Mesenchymal stem cell (in vitro differentiated cells and primary cell): ENCODE results near the gene ZHX3.

ENCODE experiments used
- DNase-seq: peaks from one replicate; pipeline ENCODE4 v3.0.0-alpha.2; 2013
- H2AFZ ChIP-seq: one replicate; pipeline ENCODE4 v1.6.1; 2013; ENCODE audit warnings: low read depth, mild to moderate bottlenecking, control low read depth, inconsistent platforms, low read length, moderate library complexity
- H2AK5ac ChIP-seq: 2 replicates; pipeline ENCODE4 v1.6.1; 2013; ENCODE audit warnings: low read length, moderate library complexity, mild to moderate bottlenecking, inconsistent platforms; ENCODE audit not compliant: severe bottlenecking
- H2BK120ac ChIP-seq: one replicate; pipeline ENCODE4 v1.6.1; 2013; ENCODE audit warnings: low read depth, mild to moderate bottlenecking, inconsistent platforms, low read length, moderate library complexity
- H2BK12ac ChIP-seq, 2 experiments: one replicate each; pipeline ENCODE4 v1.6.1; 2013; ENCODE audit warnings: inconsistent platforms in 2 of 2, low read length in 2 of 2, mild to moderate bottlenecking in 2 of 2, moderate library complexity in 2 of 2, control low read depth in 1 of 2
- H2BK15ac ChIP-seq: one replicate; pipeline ENCODE4 v1.6.1; 2013; ENCODE audit warnings: mild to moderate bottlenecking, low read depth, inconsistent platforms; ENCODE audit not compliant: poor library complexity, severe bottlenecking
- H2BK5ac ChIP-seq: 2 replicates; pipeline ENCODE4 v1.6.1; 2013; ENCODE audit warnings: low read depth, mild to moderate bottlenecking, low read length, control low read depth, inconsistent platforms; ENCODE audit not compliant: poor library complexity, severe bottlenecking
- H3K14ac ChIP-seq, 2 experiments: one replicate each; pipeline ENCODE4 v1.6.1; 2013; ENCODE audit warnings: inconsistent platforms in 2 of 2, low read length in 2 of 2, control low read depth in 1 of 2, mild to moderate bottlenecking in 1 of 2, moderate library complexity in 1 of 2
- H3K18ac ChIP-seq, 2 experiments: one replicate each; pipeline ENCODE4 v1.6.1; 2013; ENCODE audit warnings: inconsistent platforms in 2 of 2, low read length in 2 of 2, control low read depth in 1 of 2, low read depth in 1 of 2, mild to moderate bottlenecking in 1 of 2
- H3K23ac ChIP-seq, 2 experiments: one replicate each; pipeline ENCODE4 v1.6.1; 2013; ENCODE audit warnings: inconsistent platforms in 2 of 2, low read length in 2 of 2, mild to moderate bottlenecking in 2 of 2, moderate library complexity in 2 of 2, control low read depth in 1 of 2
- H3K27ac ChIP-seq: 2 replicates; pipeline ENCODE4 v1.5.1; 2013; ENCODE audit warnings: mild to moderate bottlenecking, moderate library complexity, low read length, control low read depth, inconsistent platforms; ENCODE audit not compliant: poor library complexity, severe bottlenecking
- H3K27me3 ChIP-seq, 2 experiments: 2 replicates each; pipeline versions ENCODE4 v1.6.1 to v1.7.0; 2013; ENCODE audit warnings: low read length in 2 of 2, mild to moderate bottlenecking in 2 of 2, moderate library complexity in 2 of 2, control low read depth in 1 of 2, inconsistent platforms in 1 of 2; ENCODE audit not compliant: control insufficient read depth in 1 of 2, insufficient read depth in 1 of 2
- H3K36me3 ChIP-seq, 2 experiments: 2 replicates each; pipeline versions ENCODE4 v1.6.1 to v1.7.0; 2013; ENCODE audit warnings: low read length in 2 of 2, control low read depth in 1 of 2, inconsistent platforms in 1 of 2, low read depth in 1 of 2, mild to moderate bottlenecking in 1 of 2; ENCODE audit not compliant: insufficient read depth in 2 of 2, control insufficient read depth in 1 of 2
- H3K4ac ChIP-seq, 2 experiments: one replicate each; pipeline ENCODE4 v1.6.1; 2013; ENCODE audit warnings: inconsistent platforms in 2 of 2, low read length in 2 of 2, mild to moderate bottlenecking in 2 of 2, moderate library complexity in 2 of 2, control low read depth in 1 of 2, low read depth in 1 of 2
- H3K4me1 ChIP-seq: 2 replicates; pipeline ENCODE4 v1.6.1; 2013; ENCODE audit warnings: low read depth, low read length, control low read depth; ENCODE audit not compliant: control insufficient read depth, insufficient read depth
- H3K4me2 ChIP-seq: 2 replicates; pipeline ENCODE4 v1.6.1; 2013; ENCODE audit warnings: low read length, mild to moderate bottlenecking, inconsistent platforms; ENCODE audit not compliant: poor library complexity, severe bottlenecking
- H3K4me3 ChIP-seq, 2 experiments: 2 replicates each; pipeline versions ENCODE4 v1.5.1 to v1.7.0; 2013; ENCODE audit warnings: low read length in 2 of 2, mild to moderate bottlenecking in 2 of 2, control low read depth in 1 of 2, low read depth in 1 of 2; ENCODE audit not compliant: insufficient read depth in 1 of 2
- H3K79me1 ChIP-seq: replicated peaks from 2 replicates; pipeline ENCODE4 v1.6.1; 2013; ENCODE audit warnings: mild to moderate bottlenecking, control low read depth, low read length, inconsistent platforms; ENCODE audit not compliant: poor library complexity, severe bottlenecking
- H3K9ac ChIP-seq: 2 replicates; pipeline ENCODE4 v1.7.0; 2013; ENCODE audit warnings: mild to moderate bottlenecking, low read length, moderate library complexity
- H3K9me3 ChIP-seq: 2 replicates; pipeline ENCODE4 v1.7.0; 2013; ENCODE audit warnings: mild to moderate bottlenecking, low read length; ENCODE audit not compliant: control insufficient read depth
- H4K8ac ChIP-seq: one replicate; pipeline ENCODE4 v1.6.1; 2013; ENCODE audit warnings: inconsistent platforms, mild to moderate bottlenecking, low read length, moderate library complexity
- H4K91ac ChIP-seq: one replicate; pipeline ENCODE4 v1.6.1; 2013; ENCODE audit warnings: mild to moderate bottlenecking, low read length, inconsistent platforms
- WGBS: methylation state at CpG from one replicate; pipeline ENCODE4 v1.1.7; 2013; ENCODE audit warnings: mixed read lengths; 5-methylcytosine and 5-hydroxymethylcytosine counted together

The ZHX3 gene

GRCh38 chr20:41248368-41249024 lies 69.0 kb downstream of the ZHX3 start:
- H3K4me1 ChIP-seq = peaks cover 13% of the 10 kb centered on the region
- no peak overlapping the region for H4K8ac ChIP-seq
- H3K9ac ChIP-seq = peak overlapping the region; percentile 85
- no peak overlapping the region for H3K14ac ChIP-seq
- H3K27me3 ChIP-seq = no peaks in the 10 kb centered on the region
- no peak overlapping the region for H2BK5ac ChIP-seq
- peak; percentile 73 for DNase-seq
- H2AFZ ChIP-seq = no peak overlapping the region
- peak overlapping the region in 1 of 2 experiments; percentile 59 for H3K4me3 ChIP-seq
- peak overlapping the region; percentile 31 for H3K27ac ChIP-seq
- H2AK5ac ChIP-seq = no peak overlapping the region
- peaks cover 25% of the 10 kb centered on the region for H3K79me1 ChIP-seq
- no peak overlapping the region for H4K91ac ChIP-seq
- H2BK15ac ChIP-seq = no peak overlapping the region
- 0% methylated on average over 3 of the region's 4 CpGs for WGBS
- H2BK120ac ChIP-seq = no peak overlapping the region
- no peaks in the 10 kb centered on the region for H3K9me3 ChIP-seq
- peak overlapping the region; percentile 8 for H3K4me2 ChIP-seq
- H3K18ac ChIP-seq = peak overlapping the region in 1 of 2 experiments; percentile 82
- H2BK12ac ChIP-seq = no peak overlapping the region
- peaks cover 0 to 7% of the 10 kb centered on the region in 2 experiments for H3K36me3 ChIP-seq
- no peak overlapping the region for H3K4ac ChIP-seq
- no peak overlapping the region for H3K23ac ChIP-seq

GRCh38 chr20:41247523-41248367 lies 69.8 kb downstream of the ZHX3 start:
- peak overlapping the region; percentile 85 for H3K9ac ChIP-seq
- peaks cover 27% of the 10 kb centered on the region for H3K79me1 ChIP-seq

GRCh38 chr20:41245086-41245707 lies 72.3 kb downstream of the ZHX3 start:
- peak; percentile 35 for DNase-seq
- H3K18ac ChIP-seq = no peak overlapping the region
- H2BK5ac ChIP-seq = no peak overlapping the region
- peaks cover 0 to 6% of the 10 kb centered on the region in 2 experiments for H3K36me3 ChIP-seq
- WGBS = 28% methylated on average over 2 of the region's 2 CpGs
- H3K14ac ChIP-seq = no peak overlapping the region
- peak overlapping the region; percentile 73 for H2BK15ac ChIP-seq
- peak overlapping the region; percentile 20 for H3K9ac ChIP-seq
- no peak overlapping the region for H2BK12ac ChIP-seq
- no peak overlapping the region for H3K27ac ChIP-seq
- no peaks in the 10 kb centered on the region for H3K27me3 ChIP-seq
- no peak overlapping the region for H3K4ac ChIP-seq
- no peak overlapping the region for H2BK120ac ChIP-seq
- peaks cover 13% of the 10 kb centered on the region for H3K4me1 ChIP-seq
- no peak overlapping the region for H4K8ac ChIP-seq
- H3K79me1 ChIP-seq = peaks cover 27% of the 10 kb centered on the region
- no peaks in the 10 kb centered on the region for H3K9me3 ChIP-seq
- no peak overlapping the region for H2AFZ ChIP-seq
- H3K4me3 ChIP-seq = no peak overlapping the region
- no peak overlapping the region for H2AK5ac ChIP-seq
- H3K23ac ChIP-seq = no peak overlapping the region
- no peak overlapping the region for H3K4me2 ChIP-seq
- H4K91ac ChIP-seq = no peak overlapping the region

More at GRCh38 chr20:41247523-41248367, 69.8 kb downstream of the ZHX3 start:
- Histone ChIP-seq H3K4ac (peak overlapping the region; percentile 29 to 81), H3K23ac (no peak overlapping the region), H3K27me3 (no peaks in the 10 kb centered on the region), H3K9me3 (no peaks in the 10 kb centered on the region), H3K18ac (peak overlapping the region; percentile 59 to 82), H3K36me3 (peaks cover 0 to 7% of the 10 kb centered on the region in 2 experiments), H4K91ac (peak overlapping the region; percentile 96), H2AFZ (no peak overlapping the region), H2BK12ac (peak overlapping the region; percentile 79 to 84), H3K4me3 (peak overlapping the region in 1 of 2 experiments; percentile 59), H2BK5ac (no peak overlapping the region), H3K4me1 (peaks cover 13% of the 10 kb centered on the region), H3K27ac (peak overlapping the region; percentile 31), H2BK120ac (peak overlapping the region; percentile 74), H3K14ac (peak overlapping the region in 1 of 2 experiments; percentile 46), H2AK5ac (peak overlapping the region; percentile 49), H3K4me2 (no peak overlapping the region), H2BK15ac (peak overlapping the region; percentile 70), H4K8ac (peak overlapping the region; percentile 79)
- WGBS = 56% methylated on average over 7 of the region's 7 CpGs
- no peak for DNase-seq

- no peak overlapping the region for H3K27ac ChIP-seq
- H2BK5ac ChIP-seq = no peak overlapping the region
Measured at GRCh38 chr20:41242807-41243206, 74.7 kb downstream of the ZHX3 start.

More at GRCh38 chr20:41242807-41243206, 74.7 kb downstream of the ZHX3 start:
- no peak overlapping the region for H2BK12ac ChIP-seq
- no peak overlapping the region for H2BK15ac ChIP-seq
- H3K27me3 ChIP-seq = no peaks in the 10 kb centered on the region
- H3K79me1 ChIP-seq = peaks cover 34% of the 10 kb centered on the region
- H3K4me1 ChIP-seq = peaks cover 9% of the 10 kb centered on the region
- H3K9ac ChIP-seq = no peak overlapping the region
- H4K8ac ChIP-seq = no peak overlapping the region
- no peak overlapping the region for H2BK120ac ChIP-seq
- H3K18ac ChIP-seq = no peak overlapping the region
- H2AK5ac ChIP-seq = no peak overlapping the region
- 100% methylated on average over 1 of the region's 2 CpGs for WGBS
- H3K23ac ChIP-seq = no peak overlapping the region
- DNase-seq = no peak
- no peak overlapping the region for H4K91ac ChIP-seq
- H3K14ac ChIP-seq = no peak overlapping the region
- no peak overlapping the region for H2AFZ ChIP-seq
- no peaks in the 10 kb centered on the region for H3K9me3 ChIP-seq
- H3K4ac ChIP-seq = no peak overlapping the region
- peaks cover 5 to 11% of the 10 kb centered on the region in 2 experiments for H3K36me3 ChIP-seq
- no peak overlapping the region for H3K4me3 ChIP-seq
- no peak overlapping the region for H3K4me2 ChIP-seq
